Neuron (in vitro differentiated cells): ENCODE measurements around the gene SMIM10.
"Not testable (repeated sequence)": the region's sequence is repeated elsewhere in the genome, so short reads cannot be mapped to it uniquely, and the experiment has no call there.

ENCODE experiments used
- H2AFZ ChIP-seq: one replicate; pipeline ENCODE4 v1.6.1; 2013; ENCODE audit warnings: low read depth, mild to moderate bottlenecking, inconsistent platforms, low read length, moderate library complexity
- H3K27me3 ChIP-seq: one replicate; pipeline ENCODE4 v1.6.1; 2013; ENCODE audit warnings: low read length; ENCODE audit not compliant: insufficient read depth
- H3K36me3 ChIP-seq: one replicate; pipeline ENCODE4 v1.6.1; 2013; ENCODE audit warnings: low read length; ENCODE audit not compliant: insufficient read depth
- H3K4me1 ChIP-seq: one replicate; pipeline ENCODE4 v1.6.1; 2013; ENCODE audit warnings: low read length; ENCODE audit not compliant: insufficient read depth
- H3K4me3 ChIP-seq: 2 replicates; pipeline ENCODE4 v1.5.1; 2013; ENCODE audit warnings: mild to moderate bottlenecking, low read length, moderate library complexity
- H3K9me3 ChIP-seq: one replicate; pipeline ENCODE4 v1.6.1; 2013; ENCODE audit warnings: low read length

Gene SMIM10

GRCh38 chrX:135024526-135024925 is 33.7 kb downstream of the SMIM10 start:
- H3K4me1 ChIP-seq = peaks cover 9% of the 10 kb centered on the region
- H2AFZ ChIP-seq = no peak overlapping the region
- no peak overlapping the region for H3K4me3 ChIP-seq
- H3K36me3 ChIP-seq = no peaks in the 10 kb centered on the region
- no peaks in the 10 kb centered on the region for H3K9me3 ChIP-seq
- H3K27me3 ChIP-seq = no peaks in the 10 kb centered on the region

- H3K9me3 ChIP-seq, H3K27me3 ChIP-seq, H3K4me3 ChIP-seq, H2AFZ ChIP-seq, H3K4me1 ChIP-seq: not testable (repeated sequence)
- H3K36me3 ChIP-seq = peaks cover 18% of the 10 kb centered on the region
Measured at GRCh38 chrX:135030207-135030963, 39.6 kb downstream of the SMIM10 start.

- H3K36me3 ChIP-seq, H2AFZ ChIP-seq, H3K4me1 ChIP-seq, H3K4me3 ChIP-seq, H3K27me3 ChIP-seq, H3K9me3 ChIP-seq: not testable (repeated sequence)
Measured at GRCh38 chrX:135041149-135042123, 50.6 kb downstream of the SMIM10 start.
